HUDEP-2 (cell line): ENCODE results near the gene GPR160.

Source experiments
- DNase-seq, 76 experiments: peaks; one replicate each; lab custom pipeline; 2025; ENCODE audit not compliant: unreplicated experiment in 76 of 76; lab: John Stamatoyannopoulos, UW

Gene GPR160

DNA sequence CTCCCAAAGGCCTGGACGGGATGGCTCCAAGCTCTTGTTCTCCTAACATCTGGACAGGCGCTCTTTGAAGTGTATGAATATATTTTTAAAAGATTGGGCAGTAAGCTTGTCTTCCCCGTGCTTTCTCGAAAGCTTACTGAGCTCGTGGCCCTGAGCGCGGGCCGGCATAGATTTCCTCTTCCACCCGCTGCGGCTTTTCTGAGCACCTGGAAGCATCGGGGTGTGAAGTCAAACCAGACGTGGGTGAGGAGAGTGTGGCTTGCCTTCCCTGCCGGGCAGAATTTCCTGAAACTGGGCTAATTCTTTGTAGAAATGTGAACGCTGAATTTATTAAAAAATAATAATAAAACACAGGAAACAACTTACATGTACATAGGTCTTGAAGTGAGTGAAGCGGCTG, 25.9 kb downstream of the GPR160 start:
- no peak for DNase-seq

GRCh38 chr3:170064108-170064507, 26.3 kb downstream of the GPR160 start:
- DNase-seq, result no peak

- no peak for DNase-seq
Observed at GRCh38 chr3:170075441-170076091, 37.8 kb downstream of the GPR160 start.

DNA sequence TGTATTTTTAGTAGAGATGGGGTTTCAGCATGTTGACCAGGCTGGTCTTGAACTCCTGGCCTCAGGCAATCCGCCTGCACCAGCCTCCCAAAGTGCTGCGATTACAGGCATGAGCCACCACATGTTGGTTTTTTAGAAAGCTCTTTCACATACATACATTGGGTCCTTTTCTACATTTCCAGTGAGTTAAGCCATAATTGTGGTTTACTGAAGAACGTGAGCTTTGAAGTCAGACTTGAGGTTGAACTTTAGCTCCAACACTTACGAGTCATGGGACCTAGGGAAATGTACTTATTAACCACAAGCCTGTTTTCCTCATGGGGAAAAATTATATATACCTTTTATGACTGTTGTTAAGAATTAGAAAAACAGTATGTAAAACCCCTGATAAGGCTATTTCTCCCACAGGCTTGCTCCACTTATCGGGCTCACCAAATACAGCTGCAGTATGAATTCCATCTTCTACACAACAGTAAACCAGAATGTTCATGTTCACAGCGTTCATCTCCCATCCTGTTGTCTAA, 39.0 kb downstream of the GPR160 start:
- no peak for DNase-seq

GRCh38 chr3:170077361-170077760, 39.6 kb downstream of the GPR160 start:
- DNase-seq, result no peak

- no peak for DNase-seq
Observed at GRCh38 chr3:170078620-170079281, 41.0 kb downstream of the GPR160 start.

GRCh38 chr3:170079536-170080165, 41.9 kb downstream of the GPR160 start:
- no peak for DNase-seq

GRCh38 chr3:170080605-170081004, 42.8 kb downstream of the GPR160 start:
- no peak for DNase-seq

GRCh38 chr3:170081079-170081741, 43.4 kb downstream of the GPR160 start:
- no peak for DNase-seq

DNA sequence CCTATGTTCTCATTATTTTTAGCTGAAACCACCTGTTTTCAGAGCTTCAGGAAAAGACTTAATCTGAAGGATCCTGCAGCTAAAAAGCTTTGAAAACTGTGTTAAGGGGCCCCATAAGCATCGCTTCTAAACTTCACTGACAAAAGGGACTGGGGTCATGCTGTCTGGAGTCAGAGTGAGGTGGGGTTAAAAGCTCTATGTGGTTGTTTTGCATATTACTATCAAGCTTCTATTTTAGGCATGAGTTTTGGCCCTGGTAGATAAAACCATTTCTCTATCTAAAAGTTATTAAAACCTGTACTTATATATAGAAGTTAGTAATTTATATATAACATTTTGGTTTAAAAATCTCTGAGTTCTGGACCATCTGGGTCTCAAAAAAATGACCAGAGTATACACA, 45.5 kb downstream of the GPR160 start:
- DNase-seq, result no peak

GRCh38 chr3:170085396-170085795, 47.6 kb downstream of the GPR160 start:
- DNase-seq, result no peak

- no peak for DNase-seq
Observed at GRCh38 chr3:170089862-170090600, 52.2 kb downstream of the GPR160 start.

- DNase-seq, result no peak
Observed at GRCh38 chr3:170090601-170090981, 52.8 kb downstream of the GPR160 start.

- DNase-seq, result no peak
Observed at GRCh38 chr3:170092907-170093306, 55.1 kb downstream of the GPR160 start.

DNA sequence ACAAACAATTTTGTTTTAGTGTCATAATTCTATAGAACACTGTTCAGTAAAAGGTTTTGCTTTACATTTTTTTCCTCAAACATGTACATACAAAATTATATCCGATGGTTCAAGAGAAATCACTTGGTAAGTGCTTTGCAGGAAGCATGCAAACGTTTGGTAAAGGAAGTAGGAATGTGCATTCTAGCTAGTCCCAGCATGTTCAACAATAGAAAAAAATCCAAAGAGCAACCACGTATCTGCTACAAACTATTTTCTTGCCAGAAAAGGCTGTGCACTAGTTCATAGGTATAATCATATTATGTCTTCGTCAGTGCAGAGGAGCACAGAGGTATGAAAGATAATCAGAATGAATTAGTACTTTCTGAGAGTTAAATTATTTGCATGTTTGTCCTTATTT, 58.0 kb downstream of the GPR160 start:
- no peak for DNase-seq

DNA sequence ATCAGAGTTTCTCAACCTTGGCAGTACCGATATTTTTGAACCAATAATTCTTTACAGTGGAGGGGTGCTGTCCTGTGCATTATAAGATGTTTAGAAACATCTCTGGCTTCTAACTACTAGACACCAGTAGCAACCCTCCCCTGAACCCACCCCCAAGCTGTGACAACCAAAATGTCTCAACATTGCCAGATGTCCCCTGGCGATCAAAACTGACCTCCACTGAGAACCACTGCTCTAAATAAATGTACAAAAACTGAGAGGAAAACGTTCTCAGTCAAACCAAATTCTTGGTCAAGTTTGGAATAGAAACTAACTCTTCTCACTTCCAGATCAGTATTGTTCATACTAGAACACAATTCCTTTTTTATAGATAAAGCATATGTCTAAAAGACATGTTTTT, 58.5 kb downstream of the GPR160 start:
- DNase-seq, result no peak

- no peak for DNase-seq
Observed at GRCh38 chr3:170098753-170099152, 61.0 kb downstream of the GPR160 start.

DNA sequence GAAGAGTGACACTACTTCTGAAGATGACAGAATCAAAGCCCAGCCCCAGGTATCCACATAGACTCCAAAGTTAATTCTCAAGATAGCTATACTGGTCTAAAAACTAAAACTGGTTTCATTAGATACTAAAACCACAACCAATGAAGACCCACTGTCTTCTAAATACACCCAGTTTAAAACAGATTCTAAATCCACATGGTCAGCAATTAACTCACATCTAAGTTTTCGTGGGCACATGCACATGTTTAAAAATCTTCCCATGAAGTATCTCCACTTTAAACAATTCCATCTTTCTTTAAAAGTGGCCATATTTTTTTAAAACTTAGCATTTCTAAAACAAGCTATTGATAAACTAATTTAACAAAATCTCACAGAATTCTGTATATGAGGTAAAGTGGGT, 63.1 kb downstream of the GPR160 start:
- no peak for DNase-seq

DNA sequence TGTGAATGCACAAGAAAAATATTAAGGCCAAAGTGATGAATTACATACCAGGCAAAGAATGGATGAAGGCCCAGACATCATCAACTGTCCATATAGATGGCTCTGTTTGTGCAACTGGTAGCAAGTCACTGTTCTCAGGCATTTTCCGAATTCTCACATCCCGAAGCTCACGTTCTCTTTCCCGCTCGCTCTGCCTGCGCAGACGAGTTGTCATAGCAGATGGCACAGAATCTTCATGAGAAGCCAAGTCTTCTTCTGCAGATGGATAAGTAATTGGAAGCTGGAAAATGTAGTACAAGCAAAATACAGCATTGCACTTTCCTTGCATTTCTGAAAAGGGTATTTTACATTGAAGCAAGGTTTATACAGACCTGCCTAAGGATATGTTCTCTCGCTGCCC, 64.6 kb downstream of the GPR160 start:
- no peak for DNase-seq

DNA sequence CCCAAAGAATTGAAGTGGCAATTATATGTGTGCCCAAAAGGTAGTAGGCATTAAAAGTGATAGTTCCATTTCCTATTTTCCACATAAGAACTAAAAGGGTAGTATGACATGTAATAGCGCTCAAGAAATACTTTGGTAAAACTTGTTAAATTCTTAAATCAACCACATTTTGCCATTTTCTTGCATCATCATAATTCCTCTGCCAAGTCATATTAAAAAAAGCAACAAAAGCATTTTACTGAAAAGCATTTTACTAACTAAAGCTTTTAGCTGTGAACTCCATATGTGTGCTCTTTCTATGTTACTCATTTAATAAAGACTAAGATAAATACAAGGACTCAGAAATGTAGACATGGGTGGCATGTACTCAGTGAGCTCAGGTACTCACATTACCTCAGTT, 70.1 kb downstream of the GPR160 start:
- no peak for DNase-seq

GRCh38 chr3:170108955-170109354, 71.2 kb downstream of the GPR160 start:
- no peak for DNase-seq
